ENCODE results near the gene DTD1.

Gene DTD1

DNA sequence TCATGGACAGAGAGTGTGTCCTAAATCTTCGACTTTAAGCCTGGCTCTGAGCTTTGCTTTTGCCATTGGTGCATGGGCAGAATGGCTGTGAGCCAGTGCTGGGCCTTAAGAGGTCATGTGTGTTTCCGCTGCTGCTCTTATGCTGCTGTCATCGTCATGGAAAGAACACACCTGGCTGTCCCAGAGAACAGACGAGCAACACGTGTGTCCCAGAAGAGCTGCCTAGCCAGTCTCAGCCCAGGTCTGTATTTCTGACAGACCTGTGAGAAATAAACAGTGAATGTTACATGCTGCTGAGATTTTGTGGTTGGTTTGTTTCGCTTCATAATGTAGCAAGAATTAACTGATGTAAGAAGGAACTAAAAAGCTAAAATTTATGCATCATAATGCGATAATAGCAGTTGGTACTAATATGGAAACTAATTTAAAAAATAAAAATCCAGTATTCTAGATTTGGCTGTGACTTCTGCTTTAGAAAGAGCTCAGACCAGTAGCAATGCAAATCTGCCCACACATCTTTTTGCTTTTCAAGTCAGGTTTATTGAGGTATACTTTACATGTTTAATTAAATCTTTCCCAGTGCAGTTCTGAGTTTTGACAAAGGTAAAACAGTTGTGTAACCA lies 214.3 kb downstream of the DTD1 start:
- Histone ChIP-seq H3K9me3 (no peaks in the 10 kb centered on the region; the same call in 1 of the 2 replicates), H3K4me3 (ENCODE audit: low read depth, low read length) (no peak overlapping the region), H3K36me3 (no peaks in the 10 kb centered on the region), H3K27me3 (no peaks in the 10 kb centered on the region), H3K4me1 (no peaks in the 10 kb centered on the region)
- TF ChIP-seq, protein P1, sequence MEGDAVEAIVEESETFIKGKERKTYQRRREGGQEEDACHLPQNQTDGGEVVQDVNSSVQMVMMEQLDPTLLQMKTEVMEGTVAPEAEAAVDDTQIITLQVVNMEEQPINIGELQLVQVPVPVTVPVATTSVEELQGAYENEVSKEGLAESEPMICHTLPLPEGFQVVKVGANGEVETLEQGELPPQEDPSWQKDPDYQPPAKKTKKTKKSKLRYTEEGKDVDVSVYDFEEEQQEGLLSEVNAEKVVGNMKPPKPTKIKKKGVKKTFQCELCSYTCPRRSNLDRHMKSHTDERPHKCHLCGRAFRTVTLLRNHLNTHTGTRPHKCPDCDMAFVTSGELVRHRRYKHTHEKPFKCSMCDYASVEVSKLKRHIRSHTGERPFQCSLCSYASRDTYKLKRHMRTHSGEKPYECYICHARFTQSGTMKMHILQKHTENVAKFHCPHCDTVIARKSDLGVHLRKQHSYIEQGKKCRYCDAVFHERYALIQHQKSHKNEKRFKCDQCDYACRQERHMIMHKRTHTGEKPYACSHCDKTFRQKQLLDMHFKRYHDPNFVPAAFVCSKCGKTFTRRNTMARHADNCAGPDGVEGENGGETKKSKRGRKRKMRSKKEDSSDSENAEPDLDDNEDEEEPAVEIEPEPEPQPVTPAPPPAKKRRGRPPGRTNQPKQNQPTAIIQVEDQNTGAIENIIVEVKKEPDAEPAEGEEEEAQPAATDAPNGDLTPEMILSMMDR (IDR thresholded peaks at IDR 0.05; ENCODE audit: low read depth, low read length), result no peak
- DNase-seq, result no peak

DNA sequence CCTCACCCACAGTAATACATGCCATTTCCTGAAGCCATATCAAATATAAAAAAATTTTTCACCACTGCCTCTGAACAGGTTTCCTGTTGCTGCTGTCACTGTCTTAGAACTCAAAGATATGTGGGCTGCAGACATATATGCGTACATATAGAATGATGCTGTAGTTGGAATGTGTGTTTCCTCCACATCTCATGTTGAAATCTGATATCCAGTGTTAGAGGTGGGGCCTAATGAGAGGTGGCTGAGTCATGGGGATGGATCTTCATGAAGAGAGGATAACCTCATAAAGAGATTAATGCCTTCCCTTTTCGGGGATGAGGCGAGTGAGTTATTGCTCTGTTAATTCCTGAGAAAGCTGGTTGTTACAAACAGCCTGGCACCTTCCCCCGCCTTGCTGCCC lies 218.0 kb downstream of the DTD1 start:
- no peaks in the 10 kb centered on the region for H3K4me1 ChIP-seq
- no peaks in the 10 kb centered on the region for H3K9me3 ChIP-seq
- no peaks in the 10 kb centered on the region; the same call in 1 of the 2 replicates for H3K27me3 ChIP-seq
- H3K4me3 ChIP-seq (ENCODE audit: low read depth, low read length), result no peak overlapping the region
- no peaks in the 10 kb centered on the region for H3K36me3 ChIP-seq
- TF ChIP-seq, protein P1 (IDR thresholded peaks at IDR 0.05; ENCODE audit: low read depth, low read length), result no peak
- DNase-seq, result no peak

DNA sequence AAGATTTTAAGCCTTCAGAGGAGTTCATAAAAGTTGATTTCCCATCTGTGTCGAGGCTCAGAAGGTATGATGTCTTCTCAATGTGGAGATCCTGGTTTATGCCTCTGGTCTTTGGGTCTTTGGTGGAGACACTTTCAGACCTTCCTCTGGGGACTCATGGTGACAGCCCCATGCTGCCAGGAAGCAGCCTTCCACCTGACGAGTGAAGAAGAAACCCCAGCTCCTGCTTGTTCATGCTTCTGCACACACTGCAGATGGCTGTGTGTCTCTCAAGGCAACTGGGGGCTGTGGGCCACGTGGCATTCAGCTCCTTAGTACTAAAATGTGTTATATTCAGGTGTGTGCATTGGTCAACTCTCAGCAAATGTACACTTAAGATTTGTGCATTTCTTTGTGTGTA lies 220.9 kb downstream of the DTD1 start:
- Histone ChIP-seq H3K4me3 (ENCODE audit: low read depth, low read length) (no peak overlapping the region), H3K4me1 (no peaks in the 10 kb centered on the region), H3K27me3 (no peaks in the 10 kb centered on the region; the same call in 1 of the 2 replicates), H3K9me3 (no peaks in the 10 kb centered on the region), H3K36me3 (no peaks in the 10 kb centered on the region)
- TF ChIP-seq, protein P1 (IDR thresholded peaks at IDR 0.05; ENCODE audit: low read depth, low read length), result no peak
- DNase-seq, result no peak

GRCh38 chr20:18811186-18811585 lies 223.3 kb downstream of the DTD1 start:
- TF ChIP-seq, protein P1 (IDR thresholded peaks at IDR 0.05; ENCODE audit: low read depth, low read length), result no peak
- Histone ChIP-seq H3K36me3 (no peaks in the 10 kb centered on the region), H3K9me3 (no peaks in the 10 kb centered on the region), H3K4me1 (no peaks in the 10 kb centered on the region), H3K27me3 (no peaks in the 10 kb centered on the region; the same call in 1 of the 2 replicates), H3K4me3 (ENCODE audit: low read depth, low read length) (no peak overlapping the region)
- DNase-seq, result no peak

- Histone ChIP-seq H3K36me3 (no peaks in the 10 kb centered on the region), H3K4me1 (no peaks in the 10 kb centered on the region), H3K27me3 (no peaks in the 10 kb centered on the region; the same call in 1 of the 2 replicates), H3K4me3 (ENCODE audit: low read depth, low read length) (no peak overlapping the region), H3K9me3 (no peaks in the 10 kb centered on the region)
- TF ChIP-seq, protein P1 (IDR thresholded peaks at IDR 0.05; ENCODE audit: low read depth, low read length), result no peak
- DNase-seq, result no peak
These were observed 224.1 kb downstream of the DTD1 start for GRCh38 chr20:18811904-18812303.

GRCh38 chr20:18813483-18813882 lies 225.6 kb downstream of the DTD1 start, which contains the start of gene SCP2D1:
SCP2D1 (plus strand) TSS chr20:18813783; CDS start chr20:18813816, 33 bp downstream.
- Histone ChIP-seq H3K36me3 (no peaks in the 10 kb centered on the region), H3K9me3 (no peaks in the 10 kb centered on the region), H3K27me3 (no peaks in the 10 kb centered on the region; the same call in 1 of the 2 replicates), H3K4me1 (no peaks in the 10 kb centered on the region), H3K4me3 (ENCODE audit: low read depth, low read length) (no peak within 1 kb of the TSS)
- DNase-seq, result no peak
- TF ChIP-seq, protein P1 (IDR thresholded peaks at IDR 0.05; ENCODE audit: low read depth, low read length), result no peak

Data from BE2C (cell line).